IMR-90 (cell line): ENCODE data around the gene C1orf105. TPM values are rescaled to one million over a fixed set of nuclear protein-coding genes. Genes with fewer than 3 reads are reported as not detected.
"Not testable (repeated sequence)": the region's sequence is repeated elsewhere in the genome, so short reads cannot be mapped to it uniquely, and the experiment has no call there.

Experiments used
- ATAC-seq: fragments of 200-7000 bp; cut with Tn5 transposase; 2 replicates; pipeline ENCODE4 v1.9.1; 2020; ENCODE audit warnings: low read depth, mild to moderate bottlenecking, moderate library complexity
- BruUV-seq: library from RNA; stranded (reverse); fragments of 400-500 nt; replicated peaks from 2 replicates; lab custom pipeline; 2021; lab: Mats Ljungman, UMichigan
- CTCF ChIA-PET: fragments of 300-600 bp; formaldehyde crosslinking; extraction: SDS; loops from one replicate; lab custom pipeline; 2021; ENCODE audit warnings: antibody characterized with exemption; lab: Yijun Ruan, JAX
- POLR2A ChIA-PET: fragments of 300-600 bp; sonication (Branson Sonifier 250); formaldehyde crosslinking; loops from one replicate; lab custom pipeline; 2022; ENCODE audit warnings: antibody characterized with exemption; ENCODE audit not compliant: unreplicated experiment; lab: Charles Lee
- DNase-seq: peaks from one replicate; pipeline ENCODE4 v3.0.0; 2013
- H2AFZ ChIP-seq: replicated peaks from 2 replicates; pipeline ENCODE3; 2013; ENCODE audit warnings: low read length, mild to moderate bottlenecking; ENCODE audit not compliant: poor library complexity
- H2AK5ac ChIP-seq: 2 replicates; pipeline ENCODE4 v1.6.1; 2013; ENCODE audit warnings: low read depth, low read length, inconsistent platforms
- H2AK9ac ChIP-seq: replicated peaks from 2 replicates; pipeline ENCODE3; 2013; ENCODE audit warnings: mild to moderate bottlenecking, low read depth, low read length, moderate library complexity; ENCODE audit not compliant: poor library complexity
- H2BK120ac ChIP-seq: 2 replicates; pipeline ENCODE4 v1.6.1; 2013; ENCODE audit warnings: low read depth, low read length, inconsistent platforms
- H2BK15ac ChIP-seq: 3 replicates; pipeline ENCODE4 v1.6.1; 2013; ENCODE audit warnings: low read depth, low read length, inconsistent platforms
- H2BK20ac ChIP-seq: 2 replicates; pipeline ENCODE4 v1.6.1; 2013; ENCODE audit warnings: low read depth, mild to moderate bottlenecking, inconsistent platforms, low read length, moderate library complexity
- H2BK5ac ChIP-seq: 2 replicates; pipeline ENCODE4 v1.6.1; 2013; ENCODE audit warnings: mild to moderate bottlenecking, low read depth, low read length, inconsistent platforms; ENCODE audit not compliant: poor library complexity, severe bottlenecking
- H3K14ac ChIP-seq: replicated peaks from 2 replicates; pipeline ENCODE4 v1.6.1; 2013; ENCODE audit warnings: low read depth, low read length, inconsistent platforms
- H3K18ac ChIP-seq: 2 replicates; pipeline ENCODE4 v1.6.1; 2013; ENCODE audit warnings: low read depth, low read length, control low read depth
- H3K23ac ChIP-seq: 2 replicates; pipeline ENCODE4 v1.6.1; 2013; ENCODE audit warnings: low read depth, low read length, inconsistent platforms
- H3K27ac ChIP-seq: 2 replicates; pipeline ENCODE4 v1.5.1; 2013; ENCODE audit warnings: mild to moderate bottlenecking, control low read depth, low read length; ENCODE audit not compliant: insufficient read depth
- H3K27me3 ChIP-seq: 2 replicates; pipeline ENCODE4 v1.6.1; 2013; ENCODE audit warnings: low read length; ENCODE audit not compliant: control insufficient read depth, insufficient read depth
- H3K36me3 ChIP-seq: 2 replicates; pipeline ENCODE4 v1.6.1; 2013; ENCODE audit warnings: low read length, mixed read lengths; ENCODE audit not compliant: control insufficient read depth, insufficient read depth
- H3K4ac ChIP-seq: 2 replicates; pipeline ENCODE4 v1.6.1; 2013; ENCODE audit warnings: low read depth, low read length, inconsistent platforms
- H3K4me1 ChIP-seq: 2 replicates; pipeline ENCODE4 v1.6.1; 2013; ENCODE audit warnings: low read length, mixed read lengths; ENCODE audit not compliant: control insufficient read depth, insufficient read depth
- H3K4me2 ChIP-seq: 2 replicates; pipeline ENCODE4 v1.6.1; 2013; ENCODE audit warnings: low read depth, mild to moderate bottlenecking, control low read depth, low read length, moderate library complexity
- H3K4me3 ChIP-seq: 2 replicates; pipeline ENCODE4 v1.5.1; 2013; ENCODE audit warnings: low read depth, mild to moderate bottlenecking, control low read depth, low read length, moderate library complexity; ENCODE audit not compliant: insufficient read depth
- H3K56ac ChIP-seq: 2 replicates; pipeline ENCODE4 v1.6.1; 2013; ENCODE audit warnings: low read length, inconsistent platforms; ENCODE audit not compliant: insufficient read depth; ENCODE audit errors: extremely low read depth
- H3K79me1 ChIP-seq, 2 experiments: 2 replicates each; pipeline ENCODE4 v1.6.1; 2013; ENCODE audit warnings: low read length in 2 of 2, inconsistent platforms in 1 of 2, low read depth in 1 of 2
- H3K9ac ChIP-seq: 2 replicates; pipeline ENCODE4 v1.6.1; 2013; ENCODE audit warnings: low read depth, low read length, control low read depth
- H3K9me1 ChIP-seq: 2 replicates; pipeline ENCODE4 v1.6.1; 2013; ENCODE audit warnings: low read length, inconsistent platforms; ENCODE audit not compliant: insufficient read depth
- H3K9me3 ChIP-seq: 2 replicates; pipeline ENCODE4 v1.6.1; 2013; ENCODE audit warnings: low read length; ENCODE audit not compliant: control insufficient read depth, insufficient read depth
- H4K20me1 ChIP-seq: 2 replicates; pipeline ENCODE4 v1.6.1; 2013; ENCODE audit warnings: low read length, inconsistent platforms; ENCODE audit not compliant: insufficient read depth
- H4K5ac ChIP-seq: 2 replicates; pipeline ENCODE4 v1.6.1; 2013; ENCODE audit warnings: mild to moderate bottlenecking, low read depth, low read length, control low read depth
- H4K8ac ChIP-seq, 2 experiments: 2 replicates each; pipeline ENCODE4 v1.6.1; 2013; ENCODE audit warnings: low read depth in 2 of 2, low read length in 2 of 2, control low read depth in 1 of 2, inconsistent platforms in 1 of 2
- H4K91ac ChIP-seq: 2 replicates; pipeline ENCODE4 v1.6.1; 2013; ENCODE audit warnings: low read depth, low read length, inconsistent platforms; ENCODE audit not compliant: insufficient read depth
- WGBS, 2 experiments: methylation state at CpG; one replicate each; pipeline versions ENCODE4 v1.1.5 to v1.1.7; 2013; ENCODE audit warnings: missing lambda C conversion rate in 2 of 2; ENCODE audit not compliant: insufficient read length in 1 of 2; ENCODE audit errors: extremely low coverage in 2 of 2; 5-methylcytosine and 5-hydroxymethylcytosine counted together
- dilution Hi-C: fragments of 300-500 bp; cut with HindIII; formaldehyde crosslinking; loops from one replicate; pipeline ENCODE4 v1.14.3; 2018; ENCODE audit warnings: low sequenced_read_pairs; ENCODE audit not compliant: unreplicated experiment
- in situ Hi-C: fragments of 300-500 bp; cut with MboI; formaldehyde crosslinking; loops from 3 replicates; pipeline ENCODE4 v1.14.3; 2019; ENCODE audit warnings: low sequenced_read_pairs, inconsistent platforms, mixed read lengths
- intact Hi-C: fragments of 100-400 bp; cut with micrococcal nuclease; formaldehyde crosslinking; loops from 2 replicates; pipeline ENCODE4 v1.10.0; 2022
- polyA plus RNA-seq, 3 experiments: library from polyadenylated mRNA; depleted of rRNA; stranded (reverse); fragments of >200 nt; gene quantifications; 2 replicates each; pipeline ENCODE4 v1.2.3, GENCODE V29; 2012; ENCODE audit warnings: low replicate concordance in 1 of 3
- total RNA-seq: library from RNA; depleted of rRNA; stranded (reverse); fragments of >200 nt; gene quantifications from 2 replicates; pipeline ENCODE4 v1.2.3, GENCODE V29; 2012

The C1orf105 gene
- total and polyA plus RNA-seq, 2 of the 4 experiments (the other 2 are of a cell fraction) = not detected

DNA sequence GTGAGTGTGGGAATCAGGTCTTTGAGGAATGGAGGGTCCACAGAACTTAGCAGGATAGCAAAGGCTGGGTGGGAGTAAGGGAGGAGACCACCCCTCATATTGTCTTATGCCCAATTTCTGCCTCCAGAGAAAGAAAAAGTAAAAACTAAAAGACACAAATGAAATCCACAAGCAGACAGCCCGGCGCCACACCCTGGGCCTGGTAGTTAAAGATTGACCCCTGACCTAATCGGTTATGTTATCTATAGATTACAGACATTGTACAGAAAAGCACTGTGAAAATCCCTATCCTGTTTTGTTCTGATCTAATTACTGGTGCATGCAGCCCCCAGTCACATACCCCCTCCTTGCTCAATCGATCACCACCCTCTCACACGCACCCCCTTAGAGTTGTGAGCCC is 75.6 kb downstream of the C1orf105 start:
- H3K9me1 ChIP-seq, CTCF ChIA-PET, H3K14ac ChIP-seq, H4K91ac ChIP-seq, ATAC-seq, H3K27ac ChIP-seq, H2BK120ac ChIP-seq, H3K9ac ChIP-seq, H2BK15ac ChIP-seq, H3K79me1 ChIP-seq, H4K5ac ChIP-seq, in situ Hi-C loops, dilution Hi-C loops, H3K4me1 ChIP-seq, H3K18ac ChIP-seq, H2AK5ac ChIP-seq, H3K56ac ChIP-seq, BruUV-seq, H3K4ac ChIP-seq, POLR2A ChIA-PET, H3K4me3 ChIP-seq, DNase-seq, H4K8ac ChIP-seq, H3K9me3 ChIP-seq, H2BK5ac ChIP-seq, H3K23ac ChIP-seq, H4K20me1 ChIP-seq, H2BK20ac ChIP-seq, H2AFZ ChIP-seq, H3K36me3 ChIP-seq, H2AK9ac ChIP-seq, H3K4me2 ChIP-seq, intact Hi-C loops: not testable (repeated sequence)
- WGBS, 2 experiments = no CpG with 5 or more reads among the region's 5 CpGs
- peaks cover 25% of the 10 kb centered on the region for H3K27me3 ChIP-seq
